Measurements from ENCODE around the gene SH3BP1.

The SH3BP1 gene

DNA sequence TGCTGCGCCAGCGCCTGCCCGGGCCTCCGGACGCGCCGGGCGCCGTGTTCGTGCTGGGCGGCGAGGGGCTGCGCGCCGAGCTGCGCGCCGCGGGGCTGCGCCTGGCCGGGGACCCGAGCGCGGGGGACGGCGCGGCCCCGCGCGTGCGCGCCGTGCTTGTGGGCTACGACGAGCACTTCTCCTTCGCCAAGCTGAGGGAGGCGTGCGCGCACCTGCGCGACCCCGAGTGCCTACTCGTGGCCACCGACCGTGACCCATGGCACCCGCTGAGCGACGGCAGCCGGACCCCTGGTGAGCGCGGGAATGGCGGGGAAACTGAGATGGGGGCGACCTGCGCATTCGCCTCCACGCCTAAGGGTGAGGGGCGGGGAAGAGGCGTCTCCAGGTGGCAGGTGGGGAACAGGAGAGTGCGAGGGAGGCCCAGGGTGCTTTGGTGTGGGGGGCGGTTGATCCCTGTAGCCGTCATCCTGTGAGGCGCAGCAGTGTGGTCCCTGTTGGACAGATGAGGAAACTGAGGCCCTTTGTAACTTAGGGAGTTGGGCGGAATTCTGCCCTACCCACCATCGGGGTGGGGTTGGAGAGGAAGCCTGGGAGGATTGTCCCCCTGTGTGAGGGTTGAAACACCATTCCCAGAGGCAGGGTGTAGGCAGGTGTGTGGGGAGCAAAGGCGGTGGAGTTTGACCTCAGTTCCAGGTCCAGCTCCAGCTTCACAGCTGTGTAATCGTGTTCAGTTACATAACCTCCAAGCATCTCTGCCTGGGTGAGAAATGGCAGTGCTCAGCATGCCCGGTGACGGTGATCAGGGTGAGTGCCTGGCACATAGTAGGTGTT lies 19.8 kb downstream of the SH3BP1 start:
- TF ChIP-seq, protein P1, sequence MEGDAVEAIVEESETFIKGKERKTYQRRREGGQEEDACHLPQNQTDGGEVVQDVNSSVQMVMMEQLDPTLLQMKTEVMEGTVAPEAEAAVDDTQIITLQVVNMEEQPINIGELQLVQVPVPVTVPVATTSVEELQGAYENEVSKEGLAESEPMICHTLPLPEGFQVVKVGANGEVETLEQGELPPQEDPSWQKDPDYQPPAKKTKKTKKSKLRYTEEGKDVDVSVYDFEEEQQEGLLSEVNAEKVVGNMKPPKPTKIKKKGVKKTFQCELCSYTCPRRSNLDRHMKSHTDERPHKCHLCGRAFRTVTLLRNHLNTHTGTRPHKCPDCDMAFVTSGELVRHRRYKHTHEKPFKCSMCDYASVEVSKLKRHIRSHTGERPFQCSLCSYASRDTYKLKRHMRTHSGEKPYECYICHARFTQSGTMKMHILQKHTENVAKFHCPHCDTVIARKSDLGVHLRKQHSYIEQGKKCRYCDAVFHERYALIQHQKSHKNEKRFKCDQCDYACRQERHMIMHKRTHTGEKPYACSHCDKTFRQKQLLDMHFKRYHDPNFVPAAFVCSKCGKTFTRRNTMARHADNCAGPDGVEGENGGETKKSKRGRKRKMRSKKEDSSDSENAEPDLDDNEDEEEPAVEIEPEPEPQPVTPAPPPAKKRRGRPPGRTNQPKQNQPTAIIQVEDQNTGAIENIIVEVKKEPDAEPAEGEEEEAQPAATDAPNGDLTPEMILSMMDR (IDR thresholded peaks at IDR 0.05; ENCODE audit: insufficient read depth, low read depth, low read length, missing control alignments) = no peak
- DNase-seq (ENCODE audit: low read depth) = no peak
- H3K4me3 ChIP-seq (ENCODE audit: low read length) = peak overlapping the region; percentile 56

- peak overlapping the region; percentile 56 for H3K4me3 ChIP-seq (ENCODE audit: low read length)
- TF ChIP-seq, protein P1 (IDR thresholded peaks at IDR 0.05; ENCODE audit: insufficient read depth, low read depth, low read length, missing control alignments) = no peak
- no peak for DNase-seq (ENCODE audit: low read depth)
These were observed 20.6 kb downstream of the SH3BP1 start for GRCh38 chr22:37659897-37660708.

- no peak for DNase-seq (ENCODE audit: low read depth)
- no peak overlapping the region for H3K4me3 ChIP-seq (ENCODE audit: low read length)
- TF ChIP-seq, protein P1 (IDR thresholded peaks at IDR 0.05; ENCODE audit: insufficient read depth, low read depth, low read length, missing control alignments) = no peak
These were observed 21.2 kb downstream of the SH3BP1 start for GRCh38 chr22:37660709-37661045.

DNA sequence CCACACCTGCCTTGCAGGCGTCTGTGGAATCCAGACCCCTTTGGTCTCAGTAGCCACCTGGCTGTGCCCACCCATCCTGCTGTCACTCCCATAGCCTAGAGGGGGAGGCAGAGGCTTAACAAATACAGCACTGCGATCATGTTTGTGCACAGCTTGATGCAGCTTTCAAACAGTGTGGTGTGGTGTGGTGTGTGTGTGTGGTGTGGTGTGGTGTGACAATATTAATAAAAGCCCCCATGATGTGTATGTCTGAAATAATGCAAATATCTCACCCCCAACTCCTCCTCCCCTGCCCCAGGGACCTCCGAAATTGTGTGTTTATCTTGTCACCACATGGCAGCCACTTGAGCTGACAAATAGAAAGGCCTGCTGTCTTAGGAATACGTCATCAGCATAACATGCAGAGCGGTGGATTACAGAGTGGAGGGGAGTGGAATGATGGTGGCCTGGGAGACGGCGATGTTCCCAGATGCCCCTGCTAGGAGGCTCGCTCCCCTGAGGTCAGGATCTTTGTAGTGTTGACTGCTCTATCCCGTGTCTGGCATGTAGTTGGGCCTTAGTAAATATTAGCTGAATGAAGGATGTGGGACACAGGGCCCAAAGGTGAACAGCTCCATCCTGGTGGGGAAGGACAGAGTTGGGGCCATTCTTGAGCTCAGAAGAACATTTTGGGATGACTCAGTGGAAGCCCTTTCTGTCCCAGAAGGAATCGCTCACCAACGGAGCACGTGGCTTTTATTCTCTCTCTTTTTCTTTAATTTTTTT lies 21.9 kb downstream of the SH3BP1 start:
- no peak overlapping the region for H3K4me3 ChIP-seq (ENCODE audit: low read length)
- TF ChIP-seq, protein P1 (IDR thresholded peaks at IDR 0.05; ENCODE audit: insufficient read depth, low read depth, low read length, missing control alignments) = peak; percentile 58
- DNase-seq (ENCODE audit: low read depth) = no peak

- TF ChIP-seq, protein P1 (IDR thresholded peaks at IDR 0.05; ENCODE audit: insufficient read depth, low read depth, low read length, missing control alignments) = no peak
- no peak overlapping the region for H3K4me3 ChIP-seq (ENCODE audit: low read length)
- no peak for DNase-seq (ENCODE audit: low read depth)
These were observed 22.6 kb downstream of the SH3BP1 start for GRCh38 chr22:37662039-37662438.

- DNase-seq (ENCODE audit: low read depth) = no peak
- H3K4me3 ChIP-seq (ENCODE audit: low read length) = no peak overlapping the region
- TF ChIP-seq, protein P1 (IDR thresholded peaks at IDR 0.05; ENCODE audit: insufficient read depth, low read depth, low read length, missing control alignments) = no peak
These were observed 24.2 kb downstream of the SH3BP1 start for GRCh38 chr22:37663521-37664140.

Data from epithelial cell of esophagus (primary cell).